Left colon (tissue), 2 donors: ENCODE results near the gene CXCR4. TPM values are rescaled to one million over a fixed set of nuclear protein-coding genes. Genes with fewer than 3 reads are reported as not detected.
A peak's percentile ranks its signal among the peaks of the same experiment; 100 is the strongest.

Experiments used
- ATAC-seq: fragments of 200-7000 bp; cut with Tn5 transposase; one replicate; pipeline ENCODE4 v1.9.1; 2020; ENCODE audit warnings: mild to moderate bottlenecking, moderate library complexity
- DNase-seq, 2 donors: peaks; one replicate each; pipeline ENCODE4 v3.0.0-alpha.2; 2020
- intact Hi-C, 2 donors: fragments of 100-400 bp; cut with DNase I in 1 of 2; cut with micrococcal nuclease in 1 of 2; formaldehyde crosslinking; loops; one replicate each; pipeline versions ENCODE4 v1.11.2 to v1.14.0; 2022; cut with DNase I, micrococcal nuclease
- total RNA-seq, 2 donors: library from RNA; stranded (reverse); fragmentation: NEBNext Ultra II Directional; extraction: Animal tissue kit (Norgen Biotek cat#: 25700); gene quantifications; one replicate each; pipeline ENCODE4 v1.2.1, GENCODE V29; 2021
- donor health status: DM: no; HTN: no; CAD: no.
- donor health status: DM: yes; HTN: yes; CAD: no.

Gene CXCR4
- total RNA-seq, 2 donors from 2014 or later = 5.8 to 8.1 TPM

GRCh38 chr2:136133176-136133575, 15.2 kb upstream of the CXCR4 start:
- DNase-seq = no peak
- ATAC-seq = no peak
- intact Hi-C loops = no loop called here

GRCh38 chr2:136132825-136133155, 14.8 kb upstream of the CXCR4 start:
- ATAC-seq = no peak
- intact Hi-C loops = no loop called here
- no peak for DNase-seq

GRCh38 chr2:136131961-136132824, 14.2 kb upstream of the CXCR4 start:
- intact Hi-C loops = no loop called here
- peak in 1 of 2 donors; percentile 47 for DNase-seq
- ATAC-seq = no peak

GRCh38 chr2:136131484-136131960, 13.6 kb upstream of the CXCR4 start:
- no peak for ATAC-seq
- intact Hi-C loops = no loop called here
- no peak for DNase-seq

- ATAC-seq (no peak), DNase-seq (no peak)
- intact Hi-C loops = no loop called here
These were observed 12.6 kb upstream of the CXCR4 start for GRCh38 chr2:136130511-136130910.

- DNase-seq (no peak), ATAC-seq (no peak)
- intact Hi-C loops = no loop called here
These were observed 12.1 kb upstream of the CXCR4 start for GRCh38 chr2:136130045-136130444.

- intact Hi-C loops = no loop called here
- ATAC-seq (no peak), DNase-seq (no peak)
These were observed 11.7 kb upstream of the CXCR4 start for GRCh38 chr2:136129601-136130000.

GRCh38 chr2:136128905-136129304, 11.0 kb upstream of the CXCR4 start:
- intact Hi-C loops = no loop called here
- DNase-seq (no peak), ATAC-seq (no peak)

GRCh38 chr2:136128366-136128765, 10.4 kb upstream of the CXCR4 start:
- intact Hi-C loops = no loop called here
- DNase-seq (no peak), ATAC-seq (no peak)

GRCh38 chr2:136127356-136127755, 9.4 kb upstream of the CXCR4 start:
- ATAC-seq (no peak), DNase-seq (no peak)
- intact Hi-C loops = no loop called here

- ATAC-seq = no peak
- no peak for DNase-seq
- intact Hi-C loops = no loop called here
These were observed 8.5 kb upstream of the CXCR4 start for GRCh38 chr2:136126421-136126926.

GRCh38 chr2:136126021-136126420, 8.1 kb upstream of the CXCR4 start:
- intact Hi-C loops = no loop called here
- ATAC-seq = no peak
- no peak for DNase-seq

GRCh38 chr2:136125236-136125635, 7.3 kb upstream of the CXCR4 start:
- no peak for DNase-seq
- intact Hi-C loops = no loop called here
- ATAC-seq = no peak

- ATAC-seq (no peak), DNase-seq (no peak)
- intact Hi-C loops = no loop called here
These were observed 6.9 kb upstream of the CXCR4 start for GRCh38 chr2:136124805-136125204.

- intact Hi-C loops = no loop called here
- no peak for DNase-seq
- ATAC-seq = peak; percentile 52
These were observed 4.7 kb upstream of the CXCR4 start for GRCh38 chr2:136122661-136123060.

GRCh38 chr2:136121204-136121910, 3.4 kb upstream of the CXCR4 start:
- no peak for DNase-seq
- no peak for ATAC-seq
- intact Hi-C loops = no loop called here

- ATAC-seq (no peak), DNase-seq (no peak)
- intact Hi-C loops = no loop called here
These were observed 2.0 kb upstream of the CXCR4 start for GRCh38 chr2:136119717-136120675.

GRCh38 chr2:136118819-136119716, 1.1 kb upstream of the CXCR4 start:
- peak; percentile 43 to 80 for DNase-seq
- ATAC-seq = peak; percentile 65
- intact Hi-C loops = no loop called here
